ENCODE measurements around the gene CORO1A.

DNA sequence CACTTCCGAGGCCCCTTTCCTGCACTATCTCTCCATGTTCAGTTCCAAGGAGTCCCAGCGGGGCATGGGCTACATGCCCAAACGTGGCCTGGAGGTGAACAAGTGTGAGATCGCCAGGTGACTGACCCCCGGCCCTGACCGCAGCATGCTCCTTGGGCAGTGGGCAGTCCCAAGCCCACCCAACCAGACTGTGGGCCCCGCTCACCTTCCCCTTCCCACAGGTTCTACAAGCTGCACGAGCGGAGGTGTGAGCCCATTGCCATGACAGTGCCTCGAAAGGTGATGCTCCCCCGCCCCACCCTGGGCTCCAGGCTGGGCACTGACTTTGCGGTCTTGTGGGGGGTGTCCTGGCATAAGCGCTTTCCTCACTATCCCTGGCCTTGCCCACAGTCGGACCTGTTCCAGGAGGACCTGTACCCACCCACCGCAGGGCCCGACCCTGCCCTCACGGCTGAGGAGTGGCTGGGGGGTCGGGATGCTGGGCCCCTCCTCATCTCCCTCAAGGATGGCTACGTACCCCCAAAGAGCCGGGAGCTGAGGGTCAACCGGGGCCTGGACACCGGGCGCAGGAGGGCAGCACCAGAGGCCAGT lies 4.7 kb downstream of the CORO1A start:
- no peak for TF ChIP-seq ZFX (IDR thresholded peaks at IDR 0.05; ENCODE audit: borderline replicate concordance)
- no peak for TF ChIP-seq CTCF (IDR thresholded peaks at IDR 0.05)
